SKM-1 treated with dmso at 0.1 percent for 144 hours (cell line): ENCODE results near the gene FGF18.

Source experiments
- DNase-seq: peaks from one replicate; lab custom pipeline; 2025; ENCODE audit not compliant: unreplicated experiment; lab: John Stamatoyannopoulos, UW

FGF18 gene

DNA sequence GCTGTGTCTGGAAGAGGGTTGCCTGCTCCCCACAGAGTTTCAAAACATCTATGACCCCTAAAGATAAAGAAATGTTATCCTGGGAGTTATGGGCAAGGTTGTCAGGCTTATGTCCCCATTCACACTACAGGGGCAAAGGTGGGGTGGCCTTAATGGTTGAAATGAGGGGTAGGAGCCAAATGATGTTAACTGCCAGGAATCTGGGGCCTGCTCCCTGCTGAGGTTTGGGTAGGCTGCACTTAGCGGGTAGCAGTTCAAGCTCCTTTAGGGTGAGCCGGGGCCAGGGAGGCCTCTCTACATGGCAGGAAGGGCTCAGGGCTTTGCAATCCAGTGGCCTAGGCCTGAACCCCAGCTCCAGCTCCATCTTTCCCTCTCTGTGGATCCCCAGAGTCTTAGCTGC, 3.0 kb downstream of the FGF18 start:
- DNase-seq: no peak

DNA sequence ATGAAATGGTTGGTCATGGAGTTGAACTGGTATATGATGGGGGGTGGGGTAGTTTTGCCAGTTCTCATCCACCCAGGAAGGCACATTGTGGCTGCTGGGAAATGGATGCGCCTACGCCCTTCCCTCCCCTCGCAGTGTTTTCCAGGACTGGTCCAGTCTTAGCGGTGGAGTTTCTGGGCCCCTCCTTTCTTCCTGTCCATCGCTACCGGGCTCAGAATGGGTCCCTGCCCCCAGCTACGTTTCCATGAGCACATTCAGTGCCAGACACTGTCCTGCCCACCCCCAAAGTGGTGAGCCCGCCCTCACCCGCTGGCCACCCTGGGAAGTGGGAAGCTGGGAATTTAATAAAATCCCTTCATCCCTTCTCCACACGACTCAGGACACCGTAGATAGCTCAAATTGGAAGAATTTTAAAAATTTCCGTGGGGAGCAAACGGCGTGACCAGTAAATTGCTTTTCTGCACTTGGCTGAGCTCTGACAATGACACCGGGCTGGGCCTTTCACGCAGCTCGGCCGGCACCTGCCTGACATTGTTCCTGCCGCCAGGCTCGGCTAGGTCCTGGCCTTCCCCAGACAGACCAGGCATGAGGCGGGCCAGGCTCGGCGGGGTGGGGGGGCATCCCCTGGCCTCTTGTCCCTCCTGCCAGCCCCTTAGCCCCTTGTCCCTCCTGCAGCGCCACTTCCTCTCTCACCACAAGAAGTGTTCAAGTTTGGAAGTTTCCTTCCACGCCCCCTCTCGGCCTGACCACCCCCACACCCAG, 3.6 kb downstream of the FGF18 start:
- no peak for DNase-seq

DNA sequence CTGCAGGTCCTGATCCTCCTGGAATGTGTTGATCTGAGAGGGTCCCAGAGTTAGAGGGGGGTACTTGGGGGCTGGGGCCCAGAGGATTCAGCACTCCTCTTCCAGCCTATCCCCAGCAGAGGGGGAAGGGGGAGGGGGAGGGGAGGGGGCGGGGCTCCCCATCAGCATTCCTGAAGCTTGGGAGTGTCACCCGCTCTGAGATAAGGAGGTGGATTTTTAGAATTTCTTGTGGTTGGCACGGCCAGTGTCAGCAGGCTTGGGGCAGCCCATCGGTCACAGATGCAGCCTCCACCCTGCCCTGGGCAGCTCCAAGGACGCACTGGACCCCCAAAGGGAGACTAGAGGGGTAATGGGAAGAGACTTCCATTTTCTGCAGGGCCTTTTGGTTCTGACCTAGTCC, 5.3 kb downstream of the FGF18 start:
- no peak for DNase-seq

DNA sequence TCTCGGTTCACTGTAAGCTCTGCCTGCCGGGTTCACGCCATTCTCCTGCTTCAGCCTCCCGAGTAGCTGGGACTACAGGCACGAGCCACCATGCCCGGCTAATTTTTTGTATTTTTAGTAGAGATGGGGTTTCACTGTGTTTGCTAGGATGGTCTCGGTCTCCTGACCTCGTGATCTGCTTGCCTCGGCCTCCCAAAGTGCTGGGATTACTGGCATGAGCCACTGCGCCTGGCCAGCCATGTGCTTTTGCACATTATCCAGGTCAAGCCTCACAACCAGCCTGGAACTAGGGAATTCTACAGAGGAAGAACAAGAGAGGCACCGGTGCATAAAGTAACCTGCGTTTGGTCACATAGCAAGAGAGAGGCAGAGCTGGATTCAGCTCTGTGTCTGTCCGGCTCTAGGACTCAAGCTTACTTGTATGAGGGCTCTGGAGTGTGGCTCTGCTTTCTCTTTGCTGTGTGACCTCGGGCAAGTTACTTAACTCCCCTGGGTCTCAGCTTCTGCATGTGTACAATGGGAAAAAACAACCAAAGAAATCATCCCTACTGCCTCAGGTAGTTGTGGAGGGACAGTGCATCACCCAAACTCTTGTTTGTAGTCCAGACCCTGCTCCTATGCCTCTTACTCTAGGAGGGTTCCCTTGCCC, 6.3 kb downstream of the FGF18 start:
- no peak for DNase-seq

DNA sequence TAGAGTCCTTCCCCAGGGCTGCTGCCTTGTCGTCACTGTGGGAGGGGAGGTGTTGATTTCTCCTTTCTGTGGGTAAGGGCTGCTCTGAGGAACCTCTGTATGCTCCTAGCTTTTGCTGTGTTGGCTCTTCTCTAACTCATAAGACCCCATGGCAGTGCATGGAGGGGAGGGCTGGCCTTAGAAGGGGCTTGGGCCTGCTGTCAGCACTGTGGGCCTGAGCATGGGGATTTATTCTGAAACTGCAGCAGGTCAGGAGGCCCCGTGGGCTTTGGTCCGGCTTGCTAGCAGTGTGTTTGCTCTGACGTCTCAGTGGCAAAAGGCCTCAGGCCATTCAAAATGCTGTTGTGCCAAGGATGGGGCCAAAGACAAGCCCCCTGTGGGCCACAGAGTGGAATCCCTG, 6.8 kb downstream of the FGF18 start:
- DNase-seq: no peak

DNA sequence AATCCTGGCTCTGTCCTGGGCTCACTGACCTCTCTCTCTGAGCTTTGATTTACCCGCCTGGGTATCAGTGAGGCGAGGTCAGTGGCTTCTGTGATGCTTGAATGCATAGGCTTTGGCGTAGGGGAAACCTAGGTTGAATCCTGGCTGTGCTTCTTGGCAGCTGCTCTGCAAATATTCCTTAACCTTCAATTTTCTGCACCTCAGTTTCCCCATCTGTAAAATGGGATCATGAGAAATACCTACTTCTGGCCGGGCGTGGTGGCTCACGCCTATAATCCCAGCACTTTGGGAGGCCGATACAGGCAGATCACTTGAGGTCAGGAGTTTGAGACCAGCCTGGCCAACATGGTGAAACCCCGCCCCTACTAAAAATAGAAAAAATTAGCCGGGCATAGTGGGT, 7.2 kb downstream of the FGF18 start:
- no peak for DNase-seq

DNA sequence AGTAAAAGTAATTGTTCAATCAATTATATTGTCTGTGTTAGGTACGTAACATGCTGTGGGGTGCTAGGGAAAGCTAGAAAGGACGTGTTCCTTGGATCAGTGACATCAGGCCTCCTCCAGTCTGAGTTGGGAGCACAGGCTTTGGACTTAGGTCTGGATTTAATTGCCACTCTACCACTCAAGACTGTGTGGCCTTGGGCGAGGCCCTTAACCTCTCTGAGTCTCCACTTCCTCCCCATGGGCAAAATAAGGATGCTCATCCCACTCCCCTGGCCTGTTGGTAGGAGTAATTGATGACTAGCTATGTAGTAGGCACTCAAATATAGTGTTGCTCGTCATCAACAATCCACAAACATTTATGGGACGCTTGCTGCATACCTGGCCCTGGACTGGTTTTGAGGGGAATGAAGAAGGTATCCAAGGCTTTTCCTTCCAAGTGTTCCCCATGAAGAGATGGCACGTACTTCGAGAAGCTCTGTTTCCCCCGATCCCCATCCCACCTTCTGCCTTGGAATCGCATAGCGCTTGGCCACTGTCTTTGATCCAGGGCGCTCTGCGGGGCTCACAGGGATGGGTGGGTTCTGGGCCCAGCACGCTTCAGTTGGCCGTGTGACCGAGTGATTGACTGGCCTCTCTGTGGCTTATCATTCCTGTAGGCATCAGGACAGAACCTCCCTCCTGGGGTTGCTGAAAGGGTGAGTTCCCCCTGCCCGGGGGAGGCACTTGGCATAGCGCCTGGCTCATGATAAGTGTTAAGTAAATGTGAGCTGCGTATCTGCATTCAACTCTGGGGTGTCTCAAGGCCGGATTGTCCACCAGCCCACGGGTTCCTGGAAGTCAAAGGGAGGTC, 8.1 kb downstream of the FGF18 start:
- DNase-seq: no peak

DNA sequence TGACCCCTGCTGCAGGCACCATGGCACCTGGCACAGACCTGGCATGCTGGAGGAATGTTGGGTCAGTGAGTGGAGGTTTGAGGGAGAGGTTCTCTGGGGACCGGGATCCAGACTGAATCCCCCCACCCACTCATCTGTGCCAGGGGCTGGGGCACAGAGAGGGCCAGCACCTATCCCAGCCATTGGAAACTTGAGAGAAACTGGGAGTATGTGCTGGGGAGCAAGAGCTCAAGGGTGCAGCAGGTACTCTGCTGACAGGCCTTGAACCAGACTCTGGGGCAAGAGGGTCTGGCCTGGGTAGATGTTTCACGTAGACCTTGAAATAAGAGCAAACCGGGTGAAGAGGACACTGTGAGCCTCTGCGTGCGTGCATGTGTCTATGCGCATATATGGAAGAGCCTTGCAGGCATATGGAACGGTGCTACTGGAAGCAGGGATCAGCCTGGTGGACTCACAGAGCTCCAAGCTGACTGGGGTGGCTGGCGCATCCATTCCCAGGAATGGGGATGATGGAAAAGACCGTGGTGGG, 8.8 kb downstream of the FGF18 start:
- no peak for DNase-seq

DNA sequence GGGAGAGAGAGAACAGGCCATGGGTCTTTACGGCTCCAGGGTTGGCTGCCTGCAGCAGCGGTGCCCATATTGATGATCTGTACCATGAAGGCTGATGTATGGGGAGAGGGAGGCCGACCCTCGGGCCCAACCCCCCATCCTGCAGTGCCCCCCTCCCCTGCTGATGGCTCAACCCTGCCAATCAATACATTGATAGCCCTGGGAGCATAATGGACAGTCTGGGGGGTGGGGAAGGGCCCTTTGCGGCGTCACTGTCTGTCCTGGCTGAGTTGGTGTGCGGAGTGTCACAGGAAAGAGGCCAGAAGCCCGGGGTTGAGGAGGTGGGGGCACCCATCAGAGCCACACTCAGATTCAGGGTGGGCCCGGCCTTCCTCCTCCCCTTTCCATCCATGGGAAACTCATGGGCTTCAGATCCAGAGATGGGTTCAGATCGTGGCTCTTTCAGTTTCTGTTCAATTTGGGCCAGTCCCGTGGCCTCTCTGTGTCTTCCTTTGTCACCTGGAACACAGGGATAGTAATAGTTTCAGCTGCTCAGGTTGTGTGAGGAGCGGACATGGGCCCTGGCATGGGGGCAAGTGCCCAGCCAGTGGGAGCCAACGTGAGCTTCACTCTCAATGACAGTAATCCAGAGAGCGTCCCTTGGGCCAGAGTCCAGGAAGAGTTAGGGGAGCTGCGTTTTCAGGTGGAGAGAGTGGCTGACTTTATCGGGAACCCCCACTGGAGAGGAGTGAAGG, 9.5 kb downstream of the FGF18 start:
- no peak for DNase-seq

DNA sequence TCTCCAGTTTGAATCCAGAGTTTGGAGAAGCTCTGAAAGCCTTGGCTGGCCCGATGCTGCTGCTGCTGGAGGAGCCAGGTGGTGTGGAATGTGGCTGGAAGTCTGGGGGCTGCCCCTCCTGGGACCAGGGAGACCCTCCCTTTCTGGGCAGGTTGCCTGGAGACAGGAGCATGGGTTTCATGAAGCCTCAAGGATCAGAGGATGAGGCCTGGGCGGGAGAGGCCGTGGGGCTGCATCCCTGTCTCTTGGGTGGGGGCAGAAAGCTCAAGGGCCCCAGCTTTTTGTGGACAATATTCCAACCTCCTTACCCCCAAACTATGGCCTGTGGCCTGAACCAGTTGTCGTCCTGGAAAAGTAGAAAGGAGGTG, 10.1 kb downstream of the FGF18 start:
- DNase-seq: no peak

DNA sequence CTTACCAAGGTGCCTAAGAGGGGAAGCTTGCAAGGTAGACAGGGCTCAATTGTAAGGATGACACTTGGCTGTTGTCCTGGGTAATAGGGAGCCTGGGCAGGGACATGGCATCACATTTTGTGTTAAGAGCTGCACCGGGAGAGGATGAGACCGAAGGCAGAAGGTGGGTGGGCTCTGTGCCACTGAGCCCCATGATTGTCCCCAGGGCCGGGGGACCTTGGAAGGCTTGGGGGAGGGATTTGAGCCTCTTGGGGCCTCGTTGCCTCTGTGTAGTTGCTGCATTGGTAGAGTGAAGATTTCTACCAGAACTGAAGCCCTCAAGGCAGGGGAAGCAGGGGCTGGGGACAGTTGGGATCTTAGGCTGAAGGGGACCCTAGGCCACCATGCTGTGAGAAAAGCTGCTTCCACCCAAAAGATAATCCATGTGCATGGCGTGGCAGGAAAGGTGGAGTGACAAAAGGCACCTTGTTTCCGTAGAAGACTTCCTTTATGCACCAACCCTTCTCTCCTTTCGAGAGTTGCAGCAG, 11.9 kb downstream of the FGF18 start:
- no peak for DNase-seq

DNA sequence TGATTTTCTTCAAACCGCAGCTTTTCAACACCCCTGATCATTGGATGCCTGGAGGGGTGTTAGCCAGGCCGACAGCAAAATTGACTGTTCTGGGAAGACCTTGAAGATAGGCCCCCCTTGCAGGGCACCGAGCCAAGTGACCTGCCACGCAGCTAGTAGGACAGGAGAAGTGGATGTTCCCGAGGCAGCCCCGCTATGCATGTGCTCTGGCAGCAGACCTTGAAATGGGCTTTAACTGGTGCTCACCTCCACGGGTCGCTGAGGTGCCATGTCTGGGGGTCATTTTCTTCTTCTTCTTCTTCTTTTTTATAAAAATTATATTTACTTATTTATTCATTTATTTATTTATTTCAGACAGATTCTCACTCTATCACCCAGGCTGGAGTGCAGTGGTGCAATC, 12.6 kb downstream of the FGF18 start:
- DNase-seq: no peak

DNA sequence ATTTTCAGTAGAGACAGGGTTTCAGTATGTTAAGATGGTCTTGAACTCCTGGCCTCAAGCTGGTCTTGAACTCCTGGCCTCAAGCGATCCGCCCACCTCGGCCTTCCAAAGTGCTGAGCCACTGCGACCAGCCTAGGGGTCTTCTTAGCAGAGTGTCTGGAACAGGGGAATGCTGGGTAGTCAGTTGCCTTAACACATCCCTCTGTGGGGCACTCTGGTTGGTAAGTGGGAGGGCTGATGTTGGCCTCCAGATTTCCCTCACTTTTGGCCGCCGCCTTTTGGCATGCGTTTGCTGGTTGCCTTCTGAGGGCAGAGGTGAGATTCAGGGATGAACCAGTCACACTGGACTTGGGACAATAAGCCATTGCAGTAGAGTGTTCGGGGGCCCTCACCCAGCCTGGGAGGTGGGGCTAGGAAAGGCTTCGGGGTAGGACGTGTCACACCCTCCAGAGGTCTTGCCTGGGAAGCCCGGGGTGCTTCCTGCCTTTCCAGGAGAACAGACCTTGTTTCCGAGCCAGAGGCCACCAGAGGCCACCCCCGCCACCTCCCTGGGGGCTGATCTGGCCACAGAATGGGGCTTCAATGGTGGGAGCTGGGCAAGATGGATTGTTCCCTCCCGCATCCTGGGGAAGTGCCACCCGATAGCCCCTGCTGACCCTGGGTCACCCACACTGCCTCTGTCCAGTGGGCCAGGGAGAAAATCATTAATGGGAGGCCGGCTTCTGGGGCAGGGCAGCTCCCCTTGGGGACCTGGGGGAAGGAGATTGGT, 13.3 kb downstream of the FGF18 start:
- no peak for DNase-seq

DNA sequence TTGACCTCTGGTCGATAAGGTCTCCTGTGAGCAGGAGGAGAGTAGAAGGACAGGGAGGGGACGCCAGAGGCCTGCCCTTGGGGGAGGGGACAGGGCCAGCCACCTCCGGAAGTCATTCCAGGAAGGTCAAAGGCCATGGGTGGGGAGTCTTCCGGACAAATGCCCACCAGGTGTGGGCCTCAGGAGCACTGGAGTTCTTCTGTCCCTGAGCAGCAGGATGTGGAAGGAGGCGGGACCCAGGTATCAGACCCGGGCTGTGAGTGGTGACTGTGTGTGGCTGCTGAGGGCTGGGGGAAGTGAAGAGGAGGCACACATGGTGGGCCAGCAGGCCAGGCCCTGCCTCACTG, 13.9 kb downstream of the FGF18 start:
- no peak for DNase-seq

DNA sequence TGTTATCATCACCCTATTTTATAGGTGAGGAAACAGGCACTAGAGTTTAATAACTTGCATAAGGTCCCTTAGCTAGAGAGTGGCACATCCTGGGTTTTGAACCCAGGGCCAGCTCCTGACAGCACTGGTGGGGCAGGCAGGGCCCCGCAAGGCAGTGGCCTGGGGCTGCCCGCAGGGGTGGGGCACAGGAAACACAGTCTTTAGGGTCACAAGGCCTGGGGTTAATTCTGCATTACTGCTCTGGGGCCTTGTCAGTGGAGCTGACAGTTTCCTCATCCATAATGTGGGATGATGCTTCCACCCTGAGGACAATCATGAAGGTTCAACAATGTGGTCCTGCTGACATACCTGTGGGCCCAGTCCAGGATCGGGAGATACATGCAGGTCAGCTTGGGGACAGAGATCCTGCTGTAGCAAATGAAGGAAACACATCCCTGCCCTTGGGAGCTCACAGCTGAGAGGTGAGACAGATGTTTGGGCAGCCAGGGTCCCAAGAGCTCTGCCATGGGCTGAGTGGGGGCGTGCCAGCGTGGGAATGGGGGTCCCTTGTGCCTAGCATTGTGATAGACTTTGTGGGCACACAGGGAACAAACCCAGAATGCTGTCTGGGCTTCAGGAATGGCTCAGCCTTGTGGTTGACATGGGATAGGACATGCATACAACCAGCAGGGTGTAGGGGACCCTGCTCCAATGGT, 14.7 kb downstream of the FGF18 start:
- DNase-seq: no peak

DNA sequence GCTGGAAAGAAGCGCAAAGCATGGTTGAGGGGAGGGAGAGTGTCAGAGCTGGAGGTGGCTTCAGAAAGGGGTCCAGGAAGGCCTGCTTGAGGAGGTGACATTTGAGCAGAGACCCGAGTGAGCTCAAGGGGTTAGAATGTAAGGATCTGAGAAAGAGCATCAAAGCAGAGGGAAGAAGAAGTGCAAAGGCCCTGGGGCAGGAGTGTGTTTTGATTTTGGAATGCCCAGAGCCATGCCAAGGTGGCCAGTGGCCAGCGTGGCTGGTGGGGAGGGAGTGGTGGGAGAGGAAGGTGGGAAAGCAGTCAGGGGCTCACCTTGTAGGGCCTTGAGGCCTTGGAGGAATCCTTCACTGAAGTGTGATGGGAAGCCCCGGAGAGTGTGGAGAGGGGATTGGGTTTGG, 15.4 kb downstream of the FGF18 start:
- DNase-seq: no peak

DNA sequence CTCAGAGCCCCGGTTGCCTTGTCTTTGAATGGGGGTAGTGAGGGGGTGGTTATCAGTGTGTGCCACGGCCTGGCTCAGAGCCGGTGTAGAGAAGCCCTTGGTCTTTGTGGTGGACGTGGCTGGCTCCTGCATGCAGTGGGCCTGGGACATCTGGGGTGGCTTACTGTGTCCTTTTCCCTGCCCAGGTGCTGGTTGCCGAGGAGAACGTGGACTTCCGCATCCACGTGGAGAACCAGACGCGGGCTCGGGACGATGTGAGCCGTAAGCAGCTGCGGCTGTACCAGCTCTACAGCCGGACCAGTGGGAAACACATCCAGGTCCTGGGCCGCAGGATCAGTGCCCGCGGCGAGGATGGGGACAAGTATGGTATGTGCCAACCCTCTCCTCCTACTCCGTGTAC, 16.5 kb downstream of the FGF18 start:
- no peak for DNase-seq

DNA sequence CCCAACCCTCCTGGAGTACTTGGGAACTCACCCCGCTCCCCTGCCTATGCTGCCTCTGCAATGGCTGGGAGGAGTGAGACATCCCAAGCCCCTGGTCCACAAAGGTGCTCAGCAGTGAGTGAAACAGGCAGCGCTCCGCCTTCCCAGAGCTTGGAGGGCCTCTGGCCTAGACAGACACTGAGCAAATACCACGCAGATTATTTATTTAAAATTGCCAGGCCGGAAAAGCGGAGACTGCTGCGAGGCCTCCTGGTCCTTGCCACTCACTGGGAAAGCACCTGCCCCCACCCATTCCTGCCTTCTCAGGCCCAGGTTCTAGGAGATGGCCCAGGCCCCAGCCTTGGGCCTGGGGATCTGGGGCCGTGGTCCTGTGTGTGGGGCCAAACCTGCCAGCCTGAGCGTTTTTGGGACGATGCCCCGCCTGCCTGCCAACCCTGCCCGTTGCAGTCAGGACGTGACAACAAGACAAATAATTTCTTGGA, 17.4 kb downstream of the FGF18 start:
- no peak for DNase-seq

DNA sequence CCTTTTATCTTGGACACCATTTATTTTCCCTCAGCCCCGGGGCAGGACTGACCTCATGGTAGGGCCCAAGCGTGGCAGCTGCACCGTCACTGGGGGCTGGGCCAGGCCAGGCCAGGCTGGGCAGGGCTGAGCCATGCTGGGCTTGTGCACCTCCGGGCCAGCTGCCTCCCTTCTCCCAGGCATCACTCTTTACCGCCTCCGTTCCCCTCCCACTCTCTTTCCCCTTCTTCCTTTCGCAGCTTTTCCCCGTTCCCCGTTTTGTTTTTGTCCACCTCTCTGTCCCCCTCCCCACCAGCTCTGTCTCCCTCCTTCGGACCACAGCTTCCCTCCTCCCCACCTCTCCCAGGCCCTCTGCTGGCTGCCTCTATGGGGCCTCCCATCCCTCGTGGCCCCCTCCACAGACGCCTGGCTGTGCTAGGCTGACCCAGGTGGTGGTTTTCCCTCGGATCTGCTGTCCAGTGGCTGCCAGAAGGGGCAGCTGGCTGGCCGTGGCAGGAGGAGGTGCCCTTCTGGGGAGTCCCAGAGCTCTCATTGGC, 17.9 kb downstream of the FGF18 start:
- DNase-seq: no peak
